H1 (cell line): ENCODE results near the gene PRSS8.

Source experiments
- CTCF ChIP-seq, 3 experiments: IDR thresholded peaks; 1 replicate in 2 of 3; 2 replicates in 1 of 3; pipeline versions ENCODE4 v1.5.1 to v1.6.1; 2011; ENCODE audit warnings: low read length in 3 of 3, mild to moderate bottlenecking in 3 of 3, inconsistent platforms in 2 of 3, low read depth in 1 of 3, moderate library complexity in 1 of 3; ENCODE audit not compliant: insufficient read depth in 1 of 3; ENCODE audit errors: control extremely low read depth in 1 of 3
- SIN3A ChIP-seq, 2 experiments: IDR thresholded peaks in 1 of 2; conservative IDR thresholded peaks in 1 of 2; 2 replicates each; pipeline ENCODE4 v1.6.1; 2011 to 2012; ENCODE audit warnings: low read length in 2 of 2, improper control_type of control experiment in 1 of 2, low read depth in 1 of 2, mild to moderate bottlenecking in 1 of 2

- peak in 1 of 2 experiments; percentile 16; a peak in 1 of 4 replicates for TF ChIP-seq SIN3A (conservative IDR thresholded peaks at IDR 0.05 in 1 of 2, IDR thresholded peaks at IDR 0.05 in 1 of 2; ENCODE audit: low read depth in 1 of 2, low read length in 2 of 2)
- TF ChIP-seq CTCF (IDR thresholded peaks at IDR 0.05; ENCODE audit: control extremely low read depth in 1 of 3, insufficient read depth in 1 of 3, low read depth in 1 of 3, low read length in 3 of 3): no peak
Measured at GRCh38 chr16:31094424-31095120, 41.0 kb downstream of the PRSS8 start, which contains the start of gene VKORC1.
